CD4-positive, alpha-beta T cell treated with Interleukin-21 for 1 hour (primary cell): ENCODE measurements around the gene MZF1.
"Not testable (repeated sequence)": the region's sequence is repeated elsewhere in the genome, so short reads cannot be mapped to it uniquely, and the experiment has no call there.

Source experiments
- DNase-seq: peaks from one replicate; pipeline ENCODE4 v3.0.0-alpha.2; 2020

MZF1 gene

GRCh38 chr19:58554494-58555368, 18.4 kb downstream of the MZF1 start, which contains the start of gene CHMP2A:
Gene CHMP2A, minus strand, starts transcription at chr19:58555105. Its CDS starts 893 bp downstream, at chr19:58554212.
- DNase-seq, result peak; percentile 98

- no peak for DNase-seq
Observed at GRCh38 chr19:58553799-58554493, 19.2 kb downstream of the MZF1 start.

GRCh38 chr19:58552655-58553054, 20.5 kb downstream of the MZF1 start:
- DNase-seq, result no peak

- DNase-seq, result no peak
Observed at GRCh38 chr19:58551577-58552471, 21.3 kb downstream of the MZF1 start.

- no peak for DNase-seq
Observed at GRCh38 chr19:58551123-58551497, 22.0 kb downstream of the MZF1 start.

- no peak for DNase-seq
Observed at GRCh38 chr19:58550362-58551122, 22.6 kb downstream of the MZF1 start.

GRCh38 chr19:58549664-58550361, 23.3 kb downstream of the MZF1 start:
- no peak for DNase-seq

GRCh38 chr19:58548859-58549663, 24.1 kb downstream of the MZF1 start:
- no peak for DNase-seq

- no peak for DNase-seq
Observed at GRCh38 chr19:58547323-58548312, 25.5 kb downstream of the MZF1 start.

GRCh38 chr19:58546019-58546530, 27.1 kb downstream of the MZF1 start:
- no peak for DNase-seq

- no peak for DNase-seq
Observed at GRCh38 chr19:58545286-58546018, 27.7 kb downstream of the MZF1 start.

GRCh38 chr19:58544591-58545285, 28.4 kb downstream of the MZF1 start:
- DNase-seq, result peak; percentile 84

- peak; percentile 100 for DNase-seq
Observed at GRCh38 chr19:58543826-58544590, 29.1 kb downstream of the MZF1 start, which contains the start of gene TRIM28. Gene TRIM28, plus strand, starts transcription at chr19:58544064. Its CDS starts 694 bp downstream, at chr19:58544758.

GRCh38 chr19:58542641-58543372, 30.3 kb downstream of the MZF1 start:
- DNase-seq, result not testable (repeated sequence)

- not testable (repeated sequence) for DNase-seq
Observed at GRCh38 chr19:58539169-58539559, 34.0 kb downstream of the MZF1 start.
